Upper lobe of left lung (tissue), 6 donors: ENCODE data around the gene RNF135. TPM values are rescaled to one million over a fixed set of nuclear protein-coding genes. Genes with fewer than 3 reads are reported as not detected.

Experiments used
- ATAC-seq, 2 donors: fragments of 200-7000 bp; cut with Tn5 transposase; one replicate each; pipeline ENCODE4 v1.9.1; 2022; ENCODE audit warnings: mild to moderate bottlenecking in 2 of 2, moderate library complexity in 2 of 2; ENCODE audit not compliant: low FRiP score in 2 of 2
- DNase-seq, 2 donors: peaks; one replicate each; pipeline ENCODE4 v3.0.0-alpha.2; 2019 to 2020
- H3K27ac ChIP-seq, 4 donors: fragments of 200-600 bp; sonication (generic); one replicate each; pipeline ENCODE4 v1.5.1; 2016 to 2019
- H3K27me3 ChIP-seq, 4 donors: fragments of 200-600 bp; sonication (generic); one replicate each; pipeline ENCODE4 v1.5.1; 2017 to 2019
- H3K36me3 ChIP-seq, 4 donors: fragments of 200-600 bp; sonication (generic); one replicate each; pipeline ENCODE4 v1.5.1; 2016 to 2019
- H3K4me1 ChIP-seq, 4 donors: fragments of 200-600 bp; sonication (generic); one replicate each; pipeline ENCODE4 v1.5.1; 2018 to 2019
- H3K4me3 ChIP-seq, 4 donors: fragments of 200-600 bp; sonication (generic); one replicate each; pipeline ENCODE4 v1.5.1; 2017 to 2019; ENCODE audit warnings: mild to moderate bottlenecking in 2 of 4, moderate library complexity in 1 of 4
- H3K9me3 ChIP-seq, 4 donors: fragments of 200-600 bp; sonication (generic); one replicate each; pipeline ENCODE4 v1.5.1; 2018 to 2019
- EP300 ChIP-seq, 4 donors: sonication (generic); formaldehyde crosslinking; IDR thresholded peaks; one replicate each; pipeline ENCODE4 v1.5.1; 2017; ENCODE audit warnings: antibody characterized with exemption in 4 of 4, control low read depth in 2 of 4
- POLR2A ChIP-seq, 4 donors: fragments of 450-650 bp; IDR thresholded peaks; one replicate each; pipeline ENCODE4 v1.5.1; 2016 to 2017; ENCODE audit warnings: antibody characterized with exemption in 4 of 4, mild to moderate bottlenecking in 2 of 4
- POLR2AphosphoS5 ChIP-seq, 2 donors: sonication (generic); formaldehyde crosslinking; IDR thresholded peaks; one replicate each; pipeline ENCODE4 v1.5.1; 2017; ENCODE audit warnings: antibody characterized with exemption in 2 of 2
- WGBS, 2 donors: methylation state at CpG; one replicate each; pipeline ENCODE4 v1.1.5; 2017 to 2018; 5-methylcytosine and 5-hydroxymethylcytosine counted together
- total RNA-seq, 6 donors: library from RNA; depleted of rRNA in 4 of 6; stranded (reverse); fragments of >200 nt in 4 of 6; gene quantifications; one replicate each; pipeline versions ENCODE4 v1.1.0 to v1.2.1, GENCODE V29; 2016 to 2021
- TF ChIP-seq, protein P1 (sequence below), 6 experiments: fragments of 450-650 bp in 4 of 6; fragments of 200-600 bp in 2 of 6; sonication (generic) in 2 of 6; IDR thresholded peaks; one replicate each; pipeline ENCODE4 v1.5.1; 2016 to 2019; ENCODE audit warnings: antibody characterized with exemption in 6 of 6
- donor health status: DM: no; HTN: no; CAD: no; lungs with moderate emphysema.
- donor health status: DM: no; HTN: yes; CAD: no; lungs with severe emphysema.

The RNF135 gene
- total RNA-seq, 6 donors from 2014 or later: 24.9 to 70.2 (median 32.5) TPM

GRCh38 chr17:30997270-30997669, 26.4 kb downstream of the RNF135 start:
- no peak for ATAC-seq

DNA sequence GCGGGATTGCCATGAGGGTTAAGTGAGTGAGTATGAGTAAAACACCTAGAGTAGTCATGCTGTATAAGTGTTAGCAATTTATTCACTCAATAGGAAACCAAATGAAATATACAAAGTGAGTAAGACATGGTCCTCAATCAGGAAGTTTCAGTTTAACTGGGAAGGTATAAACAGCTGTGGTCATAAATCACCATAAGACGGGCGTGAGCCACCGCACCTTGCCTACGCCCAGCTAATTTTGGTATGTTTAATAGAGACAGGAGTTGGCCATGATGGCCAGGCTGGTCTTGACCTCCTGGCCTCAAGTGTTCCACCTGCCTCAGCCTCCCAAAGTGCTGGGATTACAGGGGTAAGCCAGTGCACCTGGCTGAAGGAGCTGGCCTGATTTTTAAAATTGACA, 27.0 kb downstream of the RNF135 start:
- ATAC-seq (no peak), DNase-seq (no peak)
- H3K36me3 ChIP-seq: peaks cover 29 to 88% (median 59%) of the 10 kb centered on the region in 4 donors

More at GRCh38 chr17:30997270-30997669, 26.4 kb downstream of the RNF135 start:
- Histone ChIP-seq H3K4me1 (no peaks in the 10 kb centered on the region), H3K27ac (no peak overlapping the region), H3K36me3 (peaks cover 29 to 83% (median 60%) of the 10 kb centered on the region in 4 donors), H3K27me3 (no peaks in the 10 kb centered on the region), H3K9me3 (no peaks in the 10 kb centered on the region), H3K4me3 (no peak overlapping the region)
- DNase-seq: no peak
- TF ChIP-seq POLR2AphosphoS5 (IDR thresholded peaks at IDR 0.05) (no peak), EP300 (IDR thresholded peaks at IDR 0.05) (no peak), POLR2A (IDR thresholded peaks at IDR 0.05) (no peak)
- TF ChIP-seq, protein P1, sequence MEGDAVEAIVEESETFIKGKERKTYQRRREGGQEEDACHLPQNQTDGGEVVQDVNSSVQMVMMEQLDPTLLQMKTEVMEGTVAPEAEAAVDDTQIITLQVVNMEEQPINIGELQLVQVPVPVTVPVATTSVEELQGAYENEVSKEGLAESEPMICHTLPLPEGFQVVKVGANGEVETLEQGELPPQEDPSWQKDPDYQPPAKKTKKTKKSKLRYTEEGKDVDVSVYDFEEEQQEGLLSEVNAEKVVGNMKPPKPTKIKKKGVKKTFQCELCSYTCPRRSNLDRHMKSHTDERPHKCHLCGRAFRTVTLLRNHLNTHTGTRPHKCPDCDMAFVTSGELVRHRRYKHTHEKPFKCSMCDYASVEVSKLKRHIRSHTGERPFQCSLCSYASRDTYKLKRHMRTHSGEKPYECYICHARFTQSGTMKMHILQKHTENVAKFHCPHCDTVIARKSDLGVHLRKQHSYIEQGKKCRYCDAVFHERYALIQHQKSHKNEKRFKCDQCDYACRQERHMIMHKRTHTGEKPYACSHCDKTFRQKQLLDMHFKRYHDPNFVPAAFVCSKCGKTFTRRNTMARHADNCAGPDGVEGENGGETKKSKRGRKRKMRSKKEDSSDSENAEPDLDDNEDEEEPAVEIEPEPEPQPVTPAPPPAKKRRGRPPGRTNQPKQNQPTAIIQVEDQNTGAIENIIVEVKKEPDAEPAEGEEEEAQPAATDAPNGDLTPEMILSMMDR (IDR thresholded peaks at IDR 0.05): no peak
- WGBS, 2 donors: 96 to 98% methylated on average over 6 of the region's 6 CpGs

DNA sequence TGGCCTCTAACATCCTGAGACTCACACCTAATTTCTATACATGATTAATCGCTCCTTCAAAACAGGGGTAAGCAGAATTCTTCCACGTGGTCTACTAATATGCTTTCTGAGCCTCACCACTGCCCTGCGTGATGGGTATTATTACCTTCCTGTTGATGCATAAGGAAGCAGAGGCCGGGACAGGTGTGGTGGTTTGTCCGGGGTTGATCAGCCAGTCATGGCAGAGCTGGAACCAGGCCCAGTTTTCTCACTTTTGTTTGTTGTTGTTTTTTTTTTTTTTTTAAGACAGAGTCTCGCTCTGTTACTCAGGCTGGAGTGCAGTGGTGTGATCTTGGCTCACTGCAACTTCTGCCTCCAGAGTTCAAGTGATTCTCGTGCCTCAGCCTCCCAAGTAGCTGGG, 31.2 kb downstream of the RNF135 start:
- WGBS, 2 donors: 86 to 90% methylated on average over 7 of the region's 7 CpGs
- ATAC-seq (no peak), DNase-seq (no peak)
- Histone ChIP-seq H3K4me3 (no peak overlapping the region), H3K4me1 (no peaks in the 10 kb centered on the region), H3K36me3 (peaks cover 29 to 67% (median 41%) of the 10 kb centered on the region in 4 donors), H3K27me3 (no peaks in the 10 kb centered on the region), H3K9me3 (no peaks in the 10 kb centered on the region), H3K27ac (no peak overlapping the region)
- TF ChIP-seq POLR2AphosphoS5 (IDR thresholded peaks at IDR 0.05): no peak
- TF ChIP-seq, protein P1 (IDR thresholded peaks at IDR 0.05): no peak
- TF ChIP-seq POLR2A (IDR thresholded peaks at IDR 0.05): no peak
- TF ChIP-seq EP300 (IDR thresholded peaks at IDR 0.05): no peak

More for the DNA sequence above, 27.0 kb downstream of the RNF135 start:
- no peaks in the 10 kb centered on the region for H3K4me1 ChIP-seq
- H3K27me3 ChIP-seq: no peaks in the 10 kb centered on the region
- TF ChIP-seq, protein P1 (IDR thresholded peaks at IDR 0.05): no peak
- TF ChIP-seq POLR2AphosphoS5 (IDR thresholded peaks at IDR 0.05) (no peak), POLR2A (IDR thresholded peaks at IDR 0.05) (no peak), EP300 (IDR thresholded peaks at IDR 0.05) (no peak)
- no peaks in the 10 kb centered on the region for H3K9me3 ChIP-seq
- H3K27ac ChIP-seq: no peak overlapping the region
- WGBS, 2 donors: 97% methylated on average over 5 of the region's 5 CpGs
- H3K4me3 ChIP-seq: no peak overlapping the region

GRCh38 chr17:31003225-31003866, 32.5 kb downstream of the RNF135 start:
- Histone ChIP-seq H3K36me3 (peaks cover 19 to 54% (median 29%) of the 10 kb centered on the region in 4 donors), H3K4me1 (peaks cover 0 to 7% (median 2%) of the 10 kb centered on the region in 4 donors), H3K27me3 (no peaks in the 10 kb centered on the region), H3K4me3 (no peak overlapping the region), H3K27ac (no peak overlapping the region), H3K9me3 (no peaks in the 10 kb centered on the region)
- no peak for ATAC-seq
- TF ChIP-seq EP300 (IDR thresholded peaks at IDR 0.05): no peak
- DNase-seq: no peak
- 95 to 99% methylated on average over 5 of the region's 5 CpGs for WGBS, 2 donors

DNA sequence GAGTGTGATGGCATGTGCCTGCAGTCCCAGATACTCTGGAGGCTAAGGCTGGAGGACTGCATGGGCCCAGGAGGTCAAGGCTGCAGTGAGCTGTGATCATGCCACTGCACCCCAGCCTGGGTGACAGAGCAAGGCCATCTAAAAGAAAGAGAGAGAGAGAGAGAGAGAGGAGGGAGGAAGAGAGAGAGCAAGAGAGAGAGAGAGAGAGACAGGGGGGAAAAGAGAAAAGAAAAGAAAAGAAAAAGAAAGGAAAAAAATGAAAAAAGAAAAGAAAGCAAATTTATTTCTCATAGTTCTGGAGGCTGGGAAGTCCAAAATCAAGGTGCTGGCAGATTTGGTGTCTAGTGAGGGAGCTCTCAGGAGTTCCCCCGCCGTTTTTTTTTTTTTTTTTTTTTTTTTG, 33.3 kb downstream of the RNF135 start:
- TF ChIP-seq POLR2A (IDR thresholded peaks at IDR 0.05): no peak
- TF ChIP-seq EP300 (IDR thresholded peaks at IDR 0.05): no peak
- no peak for TF ChIP-seq POLR2AphosphoS5 (IDR thresholded peaks at IDR 0.05)
- TF ChIP-seq, protein P1 (IDR thresholded peaks at IDR 0.05): no peak
- Histone ChIP-seq H3K36me3 (peaks cover 11 to 46% (median 21%) of the 10 kb centered on the region in 4 donors), H3K9me3 (no peaks in the 10 kb centered on the region), H3K4me3 (no peak overlapping the region), H3K27me3 (no peaks in the 10 kb centered on the region), H3K4me1 (peaks cover 0 to 7% (median 2%) of the 10 kb centered on the region in 4 donors), H3K27ac (no peak overlapping the region)
- no peak for ATAC-seq
- no peak for DNase-seq
- 88% methylated on average over 2 of the region's 2 CpGs for WGBS, 2 donors
